ENCODE data around the gene MPST. TPM values are rescaled to one million over a fixed set of nuclear protein-coding genes. Genes with fewer than 3 reads are reported as not detected.

Gene MPST
- total RNA-seq, 1 experiment from 2014 or later, result 68.6 TPM

DNA sequence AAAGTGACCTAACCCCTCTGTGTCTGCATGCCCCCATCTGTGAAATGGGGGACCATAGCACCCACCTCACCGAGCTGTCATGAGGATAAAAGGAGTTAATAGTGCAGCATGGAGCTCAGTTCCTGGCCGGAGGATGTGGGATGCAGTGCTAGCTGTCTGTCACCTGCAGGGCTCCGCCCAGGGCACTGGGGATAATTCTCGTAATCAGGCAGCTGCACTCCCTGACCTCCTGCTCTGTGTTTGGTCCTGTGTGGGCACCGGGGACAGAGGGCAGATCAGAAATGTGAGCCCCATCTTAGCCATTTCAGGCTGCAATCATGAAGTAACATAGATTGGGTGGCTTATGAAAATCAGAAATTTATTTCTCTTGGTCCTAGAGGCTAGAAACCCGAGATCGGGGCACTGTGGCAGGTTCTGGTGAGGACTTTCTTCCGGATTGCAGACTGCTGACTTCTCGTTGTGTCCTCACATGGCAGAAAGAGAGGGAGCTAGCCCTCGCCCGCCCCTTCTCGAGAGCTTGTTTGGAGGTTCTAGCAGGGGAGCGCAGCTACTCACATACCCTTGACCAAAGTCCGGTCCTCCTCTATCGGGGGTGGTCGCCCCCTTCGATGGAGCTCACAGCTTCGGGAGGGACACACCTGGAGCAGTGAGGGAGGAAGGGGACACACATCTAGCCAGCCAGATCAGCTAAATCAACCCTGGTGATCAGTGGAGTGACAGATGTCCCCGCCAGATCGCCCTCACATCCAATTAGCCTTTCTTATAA, 35.2 kb downstream of the MPST start:
- BruUV-seq (replicated peaks), result no TSS peak
- ATAC-seq (no peak), DNase-seq (ENCODE audit: low read depth, low spot score) (no peak)
- RAD21 ChIA-PET (ENCODE audit: low non-redundant PET in 1 of 2, low total read pairs in 2 of 2, uncharacterized antibody in 2 of 2, unreplicated experiment in 2 of 2), result no interaction called here
- Histone ChIP-seq H3K9ac (ENCODE audit: low read length) (no peak overlapping the region), H3K79me2 (ENCODE audit: insufficient read depth, low read length) (no peaks in the 10 kb centered on the region), H3K4me3 (replicated peaks in 1 of 2; ENCODE audit: low read depth in 1 of 2, low read length in 2 of 2) (no peak overlapping the region), H3K4me1 (ENCODE audit: control insufficient read depth in 1 of 2, insufficient read depth in 2 of 2, low read length in 2 of 2) (peaks cover 5 to 11% of the 10 kb centered on the region in 2 experiments; a peak in 2 of 4 replicates), H3K9me3 (ENCODE audit: control insufficient read depth in 1 of 2, insufficient read depth in 1 of 2, low read depth in 1 of 2, low read length in 2 of 2) (no peaks in the 10 kb centered on the region), H3K9me2 (ENCODE audit: insufficient read depth) (no peaks in the 10 kb centered on the region), H3K27ac (ENCODE audit: low read depth, low read length) (no peak overlapping the region), H3K4me2 (ENCODE audit: low read length) (no peak overlapping the region), H2AFZ (ENCODE audit: low read depth, low read length, poor library complexity, severe bottlenecking) (no peak overlapping the region), H3K36me3 (ENCODE audit: control insufficient read depth in 1 of 2, insufficient read depth in 2 of 2, low read length in 2 of 2) (peaks cover 0 to 2% of the 10 kb centered on the region in 2 experiments; a peak in 1 of 4 replicates), H3K27me3 (ENCODE audit: insufficient read depth, low read length) (no peaks in the 10 kb centered on the region), H4K20me1 (ENCODE audit: insufficient read depth) (no peaks in the 10 kb centered on the region)
- POLR2A ChIA-PET, result no interaction called here
- intact Hi-C loops (cut with micrococcal nuclease), result no loop called here
- TF ChIP-seq EGR1 (IDR thresholded peaks at IDR 0.05; ENCODE audit: low read depth), result no peak
- TF ChIP-seq, protein P1, sequence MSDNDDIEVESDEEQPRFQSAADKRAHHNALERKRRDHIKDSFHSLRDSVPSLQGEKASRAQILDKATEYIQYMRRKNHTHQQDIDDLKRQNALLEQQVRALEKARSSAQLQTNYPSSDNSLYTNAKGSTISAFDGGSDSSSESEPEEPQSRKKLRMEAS (IDR thresholded peaks at IDR 0.05), result no peak
- CTCF ChIA-PET, result interaction anchor here (0.9 kb wide), 1 partner anchor 9 kb away, joined by 5 read pairs; no protein-coding TSS in a partner anchor

GRCh38 chr22:37056246-37056645, 36.7 kb downstream of the MPST start:
- DNase-seq (ENCODE audit: low read depth, low spot score) (no peak), ATAC-seq (no peak)
- Histone ChIP-seq H3K9me3 (ENCODE audit: control insufficient read depth in 1 of 2, insufficient read depth in 1 of 2, low read depth in 1 of 2, low read length in 2 of 2) (no peaks in the 10 kb centered on the region), H3K4me2 (ENCODE audit: low read length) (no peak overlapping the region), H3K4me1 (ENCODE audit: control insufficient read depth in 1 of 2, insufficient read depth in 2 of 2, low read length in 2 of 2) (peaks cover 5 to 10% of the 10 kb centered on the region in 2 experiments; a peak in 2 of 4 replicates), H3K27ac (ENCODE audit: low read depth, low read length) (no peak overlapping the region), H3K9me2 (ENCODE audit: insufficient read depth) (no peaks in the 10 kb centered on the region), H3K4me3 (replicated peaks in 1 of 2; ENCODE audit: low read depth in 1 of 2, low read length in 2 of 2) (no peak overlapping the region), H3K9ac (ENCODE audit: low read length) (no peak overlapping the region), H3K79me2 (ENCODE audit: insufficient read depth, low read length) (no peaks in the 10 kb centered on the region), H3K36me3 (ENCODE audit: control insufficient read depth in 1 of 2, insufficient read depth in 2 of 2, low read length in 2 of 2) (peaks cover 0 to 2% of the 10 kb centered on the region in 2 experiments; a peak in 1 of 4 replicates), H3K27me3 (ENCODE audit: insufficient read depth, low read length) (no peaks in the 10 kb centered on the region), H4K20me1 (ENCODE audit: insufficient read depth) (no peaks in the 10 kb centered on the region), H2AFZ (ENCODE audit: low read depth, low read length, poor library complexity, severe bottlenecking) (no peak overlapping the region)
- ChIA-PET RAD21 (ENCODE audit: low non-redundant PET in 1 of 2, low total read pairs in 2 of 2, uncharacterized antibody in 2 of 2, unreplicated experiment in 2 of 2) (no interaction called here), CTCF (no interaction called here), POLR2A (no interaction called here)
- intact Hi-C loops (cut with micrococcal nuclease), result no loop called here
- TF ChIP-seq, protein P2, sequence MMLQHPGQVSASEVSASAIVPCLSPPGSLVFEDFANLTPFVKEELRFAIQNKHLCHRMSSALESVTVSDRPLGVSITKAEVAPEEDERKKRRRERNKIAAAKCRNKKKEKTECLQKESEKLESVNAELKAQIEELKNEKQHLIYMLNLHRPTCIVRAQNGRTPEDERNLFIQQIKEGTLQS (IDR thresholded peaks at IDR 0.05), result no peak
- TF ChIP-seq SP1 (IDR thresholded peaks at IDR 0.05; ENCODE audit: low read depth), result no peak
- no peak for TF ChIP-seq ZFX (IDR thresholded peaks at IDR 0.05)
- TF ChIP-seq ZNF274 (IDR thresholded peaks at IDR 0.05; ENCODE audit: low read depth, low read length), result no peak
- TF ChIP-seq POLR2AphosphoS5 (IDR thresholded peaks at IDR 0.05; ENCODE audit: low read depth, low read length), result no peak
- TF ChIP-seq, protein P3, sequence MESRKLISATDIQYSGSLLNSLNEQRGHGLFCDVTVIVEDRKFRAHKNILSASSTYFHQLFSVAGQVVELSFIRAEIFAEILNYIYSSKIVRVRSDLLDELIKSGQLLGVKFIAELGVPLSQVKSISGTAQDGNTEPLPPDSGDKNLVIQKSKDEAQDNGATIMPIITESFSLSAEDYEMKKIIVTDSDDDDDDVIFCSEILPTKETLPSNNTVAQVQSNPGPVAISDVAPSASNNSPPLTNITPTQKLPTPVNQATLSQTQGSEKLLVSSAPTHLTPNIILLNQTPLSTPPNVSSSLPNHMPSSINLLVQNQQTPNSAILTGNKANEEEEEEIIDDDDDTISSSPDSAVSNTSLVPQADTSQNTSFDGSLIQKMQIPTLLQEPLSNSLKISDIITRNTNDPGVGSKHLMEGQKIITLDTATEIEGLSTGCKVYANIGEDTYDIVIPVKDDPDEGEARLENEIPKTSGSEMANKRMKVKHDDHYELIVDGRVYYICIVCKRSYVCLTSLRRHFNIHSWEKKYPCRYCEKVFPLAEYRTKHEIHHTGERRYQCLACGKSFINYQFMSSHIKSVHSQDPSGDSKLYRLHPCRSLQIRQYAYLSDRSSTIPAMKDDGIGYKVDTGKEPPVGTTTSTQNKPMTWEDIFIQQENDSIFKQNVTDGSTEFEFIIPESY (IDR thresholded peaks at IDR 0.05; ENCODE audit: extremely low read depth, insufficient replicate concordance, low read length), result no peak
- TF ChIP-seq ELF1 (IDR thresholded peaks at IDR 0.05; ENCODE audit: borderline replicate concordance, low read depth), result no peak
- TF ChIP-seq SIN3A (IDR thresholded peaks at IDR 0.05; ENCODE audit: low read depth), result no peak
- TF ChIP-seq POLR2A (IDR thresholded peaks at IDR 0.05; ENCODE audit: borderline replicate concordance, extremely low read depth, insufficient read depth, insufficient read length), result no peak
- no peak for TF ChIP-seq CBX3 (IDR thresholded peaks at IDR 0.05; ENCODE audit: low read depth)
- TF ChIP-seq RAD21 (IDR thresholded peaks at IDR 0.05; ENCODE audit: low read depth), result no peak
- no peak for TF ChIP-seq JUND (IDR thresholded peaks at IDR 0.05)
- TF ChIP-seq REST (IDR thresholded peaks at IDR 0.05; ENCODE audit: low read depth), result no peak
- TF ChIP-seq FOSL1 (IDR thresholded peaks at IDR 0.05; ENCODE audit: low read depth), result no peak
- no TSS peak for BruUV-seq (replicated peaks)
